T-helper 1 cell (primary cell): ENCODE results near the gene CRELD2.

Experiments
- DNase-seq, 5 donors: peaks; one replicate each; pipeline ENCODE4 v3.0.0-alpha.2; 2012 to 2020

Gene CRELD2

DNA sequence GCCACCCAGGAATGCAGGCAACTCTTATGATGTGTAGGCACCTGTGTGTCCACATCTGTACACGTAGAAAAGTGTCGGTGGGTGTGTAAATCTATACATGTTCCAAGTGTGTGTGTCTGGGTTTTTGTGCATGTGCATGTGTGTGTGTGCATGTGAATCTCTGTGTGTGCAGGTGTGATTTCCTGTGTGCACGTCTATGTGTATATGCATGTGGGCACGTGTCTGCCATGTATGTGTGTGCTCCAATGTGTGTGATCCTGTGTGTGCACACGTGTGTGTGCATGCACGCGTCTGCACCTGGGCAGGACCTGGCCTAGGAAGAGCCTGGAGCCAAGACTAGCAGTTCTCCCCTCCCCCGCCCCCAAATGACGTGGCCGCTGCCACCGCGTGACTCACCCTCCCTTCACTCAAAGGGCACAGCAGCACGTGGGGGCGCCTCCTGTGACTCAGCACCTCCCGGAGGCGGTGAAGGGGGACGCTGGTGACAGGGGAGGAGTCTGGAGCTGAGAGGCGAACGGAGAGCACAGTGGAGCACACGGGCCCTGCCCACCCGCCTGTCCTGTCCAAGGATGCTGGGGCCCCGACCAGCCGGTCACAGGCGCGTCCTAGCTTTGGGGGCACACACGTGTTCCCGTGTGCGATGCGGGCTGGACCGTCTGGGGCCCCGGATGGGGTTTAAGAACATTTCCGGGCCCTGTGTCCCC lies 52.2 kb downstream of the CRELD2 start:
- DNase-seq: peak; percentile 88 to 97 (median 92)

DNA sequence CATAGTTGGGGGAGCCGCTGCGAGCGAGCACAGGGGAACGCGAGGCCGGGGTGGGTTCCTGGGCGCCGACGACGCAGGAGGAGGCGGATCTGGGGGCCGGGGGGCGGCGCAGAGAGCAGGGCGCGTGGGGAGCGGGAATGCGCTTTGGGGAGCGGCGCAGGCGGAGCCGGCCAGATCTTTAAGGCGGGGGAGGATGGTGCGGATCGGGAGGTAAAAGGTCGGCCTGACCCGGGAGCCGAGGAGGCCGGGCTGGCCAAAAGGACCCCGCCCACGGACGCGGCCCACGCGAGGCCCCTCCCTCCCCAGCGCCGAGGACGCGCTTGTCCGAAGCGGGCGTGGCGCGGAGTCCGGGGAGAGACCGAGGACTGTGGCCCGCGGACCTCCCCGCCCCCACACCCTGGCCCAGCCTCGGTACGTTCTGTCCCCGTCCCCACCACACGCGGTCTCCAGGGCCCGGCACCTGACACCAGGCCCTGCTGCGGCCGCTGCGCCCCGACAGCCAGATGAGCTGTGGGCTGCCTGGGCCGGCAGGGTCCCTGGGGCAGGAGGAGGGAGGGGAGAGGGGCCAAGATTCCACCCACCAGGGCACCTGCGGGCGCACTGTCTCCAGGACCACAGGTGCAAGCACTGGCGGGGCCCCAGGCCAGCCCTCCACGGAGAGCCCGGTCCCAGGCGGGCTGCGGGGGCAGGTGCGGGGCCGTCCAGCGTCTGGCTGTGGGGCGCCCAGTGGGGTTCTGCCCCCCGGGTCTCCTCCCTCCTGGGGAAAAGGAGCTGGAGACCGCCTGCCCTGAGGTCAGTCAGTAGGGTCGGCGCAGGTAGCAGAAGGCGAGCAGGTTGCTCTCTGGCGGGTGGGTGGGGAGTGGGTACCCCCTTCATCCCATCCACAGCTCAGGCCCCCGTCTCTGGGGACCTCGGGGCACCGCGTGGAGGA lies 53.1 kb downstream of the CRELD2 start:
- DNase-seq: peak in 4 of 5 donors; percentile 1 to 44 (median 14)

DNA sequence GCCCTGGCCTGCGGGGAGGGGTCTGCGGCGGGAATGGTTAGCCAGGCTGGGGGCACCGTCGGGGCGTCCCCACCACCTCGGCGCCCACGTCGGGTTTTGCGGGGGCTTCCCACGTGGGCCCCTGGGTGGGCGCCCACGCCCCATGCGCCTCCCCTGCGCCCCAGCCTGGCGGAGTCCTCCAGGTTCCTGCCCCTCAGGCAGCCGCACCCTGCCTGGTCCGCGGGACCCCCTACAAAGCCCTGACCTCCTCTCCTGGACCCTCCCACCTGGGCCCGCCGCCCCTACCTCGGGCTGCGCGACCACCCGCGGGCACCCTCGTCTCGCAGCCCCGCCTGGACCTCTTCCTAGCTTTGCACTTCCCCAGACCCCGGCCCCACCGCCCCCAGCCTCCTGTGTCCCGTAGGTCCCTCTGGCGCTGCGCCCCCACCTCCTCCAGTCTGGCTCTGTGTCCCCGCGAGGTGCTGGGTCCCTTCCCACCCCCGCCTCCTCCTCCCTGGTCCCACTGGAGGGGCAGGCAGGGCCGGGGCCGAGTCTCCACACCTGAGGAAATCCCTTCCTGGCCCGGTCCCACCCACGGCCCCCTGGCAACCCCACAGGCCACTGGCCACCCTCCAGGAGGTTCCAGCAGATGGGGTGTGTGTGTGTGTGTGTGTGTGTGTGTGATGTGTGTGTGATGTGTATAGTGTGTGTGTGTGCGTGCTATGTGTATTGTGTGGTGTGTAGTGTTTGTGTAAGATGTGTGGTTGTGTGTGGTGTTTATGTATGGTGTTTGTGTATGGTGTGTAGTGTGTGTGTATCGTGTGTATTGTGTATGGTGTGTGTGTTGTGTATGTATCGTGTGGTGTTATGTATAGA lies 54.0 kb downstream of the CRELD2 start:
- DNase-seq: peak in 3 of 5 donors; percentile 3 to 11 (median 8)

DNA sequence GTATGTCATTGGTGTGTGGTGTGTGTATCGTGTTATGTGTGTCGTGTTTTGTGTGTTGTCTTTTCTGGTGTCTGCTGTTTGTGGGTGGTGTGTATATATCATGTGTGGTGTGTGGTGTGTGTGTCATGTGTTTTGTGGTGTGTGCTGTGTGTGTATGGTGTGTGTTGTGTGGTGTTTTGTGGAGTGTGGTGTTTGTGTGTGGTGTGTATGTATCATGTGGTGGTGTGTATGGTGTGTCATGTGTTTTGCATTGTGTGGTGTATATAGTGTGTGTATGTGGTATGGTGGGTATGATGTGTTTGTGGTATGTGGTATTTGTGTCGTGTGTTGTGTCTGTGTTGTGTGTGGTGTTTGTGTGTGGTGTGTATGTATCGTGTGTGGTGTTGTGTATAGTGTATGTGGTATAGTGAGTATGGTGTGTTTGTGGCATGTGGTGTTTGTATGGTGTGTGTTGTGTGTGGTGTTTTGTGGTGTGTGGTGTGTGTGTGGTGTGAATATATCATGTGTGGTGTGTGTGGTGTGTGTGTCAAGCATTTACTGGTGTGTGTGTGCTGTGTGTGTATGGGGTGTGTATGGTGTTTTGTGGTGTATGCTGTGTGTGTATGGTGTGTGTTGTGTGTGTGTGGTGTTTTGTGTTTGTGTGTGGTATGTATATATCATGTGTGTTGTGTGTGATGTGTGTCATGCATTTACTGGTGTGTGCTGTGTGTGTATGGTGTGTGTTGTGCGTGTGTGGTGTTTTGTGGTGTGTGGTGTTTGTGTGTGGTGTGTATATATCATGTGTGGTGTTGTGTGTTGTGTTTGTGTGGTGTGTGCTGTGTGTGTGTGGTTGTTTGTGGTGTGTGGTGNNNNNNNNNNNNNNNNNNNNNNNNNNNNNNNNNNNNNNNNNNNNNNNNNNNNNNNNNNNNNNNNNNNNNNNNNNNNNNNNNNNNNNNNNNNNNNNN lies 54.9 kb downstream of the CRELD2 start:
- DNase-seq: no peak

DNA sequence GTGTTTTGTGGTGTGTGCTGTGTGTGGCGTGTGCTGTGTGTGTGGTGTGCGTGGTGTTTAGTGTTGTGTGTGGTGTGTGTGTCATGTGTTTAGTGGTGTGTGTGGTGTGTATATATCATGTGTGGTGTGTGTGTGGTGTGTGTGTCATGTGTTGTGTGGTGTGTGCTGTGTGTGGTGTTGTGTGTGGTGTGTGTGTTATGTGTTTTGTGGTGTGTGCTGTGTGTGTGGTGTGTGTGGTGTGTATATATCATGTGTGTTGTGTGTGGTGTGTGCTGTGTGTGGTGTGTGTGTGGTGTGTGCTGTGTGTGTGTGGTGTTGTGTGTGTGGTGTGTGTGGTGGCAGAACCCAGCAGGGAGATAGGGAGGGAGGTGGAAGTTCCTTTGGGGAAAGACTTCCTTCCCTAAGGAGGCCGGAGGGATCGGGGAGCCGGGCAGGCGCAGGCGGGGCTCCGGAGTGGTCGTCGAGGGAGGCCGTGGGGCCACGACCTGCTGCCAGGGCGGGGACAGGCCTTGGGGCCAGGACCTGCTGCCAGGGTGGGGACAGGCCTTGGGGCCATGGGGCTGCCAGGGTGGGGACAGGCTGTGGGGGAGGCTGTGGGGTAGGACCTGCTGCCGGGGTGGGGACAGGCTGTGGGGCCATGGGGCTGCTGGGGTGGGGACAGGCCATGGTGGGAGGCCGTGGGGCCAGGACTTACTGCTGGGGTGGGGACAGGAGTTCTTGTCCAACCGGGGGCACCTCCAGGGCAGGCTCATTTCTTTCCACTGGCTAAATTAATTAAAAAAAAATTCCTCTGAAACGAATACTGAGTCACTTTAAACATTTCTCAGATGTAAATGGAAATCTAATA lies 57.3 kb downstream of the CRELD2 start:
- DNase-seq: peak in 3 of 5 donors; percentile 9 to 18 (median 17)

DNA sequence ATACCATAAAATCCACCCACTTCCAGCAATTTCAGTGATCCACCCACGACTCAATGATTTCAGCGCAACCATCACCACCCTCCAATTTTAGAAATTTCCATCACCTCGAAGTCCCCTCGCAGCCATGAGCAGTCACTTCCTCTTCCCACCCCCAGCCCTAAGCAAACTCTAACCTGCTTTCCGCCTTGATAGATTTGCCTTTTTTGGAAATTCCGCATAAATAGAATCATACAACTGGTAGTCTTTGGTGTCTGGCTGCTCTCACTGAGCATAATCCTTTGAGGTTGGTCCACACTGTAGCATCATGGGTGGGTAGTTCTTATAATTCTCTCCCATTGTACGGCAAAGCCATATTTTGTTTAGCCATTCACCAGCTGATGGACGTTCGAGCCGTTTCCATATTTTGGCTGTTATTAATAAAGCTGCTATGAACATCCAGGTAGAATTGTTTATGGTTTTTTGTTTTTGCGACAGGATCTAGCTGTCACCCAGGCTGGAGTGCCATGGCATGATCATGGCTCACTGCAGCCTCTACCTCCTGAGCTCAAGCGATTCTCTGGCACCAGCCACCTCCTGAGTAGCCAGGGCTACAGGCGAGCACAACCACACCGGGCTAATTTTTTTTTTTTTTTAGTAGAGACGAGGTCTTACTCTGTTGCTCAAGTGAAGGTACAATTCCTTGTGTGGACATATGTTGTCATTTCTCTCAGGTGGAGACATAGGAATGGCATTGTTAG lies 58.2 kb downstream of the CRELD2 start:
- peak in 4 of 5 donors; percentile 9 to 59 (median 35) for DNase-seq
